Measurements from ENCODE around the gene DRAP1. TPM values are rescaled to one million over a fixed set of nuclear protein-coding genes. Genes with fewer than 3 reads are reported as not detected.

Gene DRAP1
- 116 and 118 TPM in 2 replicates for total RNA-seq

- Mint-ChIP-seq H3K27me3 (ENCODE audit: low read depth) (no peaks in the 10 kb centered on the region), H3K4me3 (ENCODE audit: low read depth) (peak within 1 kb of the TSS; percentile 88), H3K27ac (peak within 1 kb of the TSS; percentile 85), H3K4me1 (ENCODE audit: low read depth) (peaks cover 19% of the 10 kb centered on the region), H3K36me3 (ENCODE audit: low read depth) (peaks cover 40% of the 10 kb centered on the region), H3K9me3 (no peaks in the 10 kb centered on the region)
- DNase-seq (ENCODE audit: low spot score): peak; percentile 97
- intact Hi-C loops (cut with micrococcal nuclease): loop anchor here (1.0 to 2.0 kb wide), 4 partner anchors 9 to 60 kb away; partner anchors contain the start of genes FOSL1 and SART1
These were observed at the start of gene DRAP1 for GRCh38 chr11:65919141-65919572. TSS of gene DRAP1 (plus strand) at chr11:65919426. CDS start at chr11:65919502, 76 bp downstream.

- intact Hi-C loops (cut with micrococcal nuclease): no loop called here
- Mint-ChIP-seq H3K9me3 (no peaks in the 10 kb centered on the region), H3K36me3 (ENCODE audit: low read depth) (peaks cover 23% of the 10 kb centered on the region), H3K4me1 (ENCODE audit: low read depth) (peaks cover 13% of the 10 kb centered on the region), H3K27ac (no peak overlapping the region), H3K4me3 (ENCODE audit: low read depth) (no peak overlapping the region), H3K27me3 (ENCODE audit: low read depth) (no peaks in the 10 kb centered on the region)
- DNase-seq (ENCODE audit: low spot score): no peak
These were observed 49.5 kb upstream of the DRAP1 start for GRCh38 chr11:65869643-65870306.

- Mint-ChIP-seq H3K36me3 (ENCODE audit: low read depth) (peaks cover 19% of the 10 kb centered on the region), H3K4me3 (ENCODE audit: low read depth) (no peak overlapping the region), H3K4me1 (ENCODE audit: low read depth) (peaks cover 13% of the 10 kb centered on the region), H3K9me3 (no peaks in the 10 kb centered on the region), H3K27me3 (ENCODE audit: low read depth) (no peaks in the 10 kb centered on the region), H3K27ac (no peak overlapping the region)
- DNase-seq (ENCODE audit: low spot score): no peak
- intact Hi-C loops (cut with micrococcal nuclease): no loop called here
These were observed 48.9 kb upstream of the DRAP1 start for GRCh38 chr11:65870307-65870658.

- no peaks in the 10 kb centered on the region for H3K27me3 Mint-ChIP-seq (ENCODE audit: low read depth)
- H3K36me3 Mint-ChIP-seq (ENCODE audit: low read depth): peaks cover 15% of the 10 kb centered on the region
- H3K27ac Mint-ChIP-seq: no peak overlapping the region
- peaks cover 13% of the 10 kb centered on the region for H3K4me1 Mint-ChIP-seq (ENCODE audit: low read depth)
- intact Hi-C loops (cut with micrococcal nuclease): no loop called here
- no peak for DNase-seq (ENCODE audit: low spot score)
- H3K9me3 Mint-ChIP-seq: no peaks in the 10 kb centered on the region
- no peak overlapping the region for H3K4me3 Mint-ChIP-seq (ENCODE audit: low read depth)
These were observed 48.2 kb upstream of the DRAP1 start for GRCh38 chr11:65870706-65871681.

- DNase-seq (ENCODE audit: low spot score): no peak
- intact Hi-C loops (cut with micrococcal nuclease): no loop called here
- Mint-ChIP-seq H3K27ac (no peak overlapping the region), H3K27me3 (ENCODE audit: low read depth) (no peaks in the 10 kb centered on the region), H3K36me3 (ENCODE audit: low read depth) (peaks cover 15% of the 10 kb centered on the region), H3K4me3 (ENCODE audit: low read depth) (peak overlapping the region; percentile 43), H3K9me3 (no peaks in the 10 kb centered on the region), H3K4me1 (ENCODE audit: low read depth) (peaks cover 13% of the 10 kb centered on the region)
These were observed 47.2 kb upstream of the DRAP1 start for GRCh38 chr11:65871811-65872548.

- Mint-ChIP-seq H3K27ac (peak within 1 kb of the TSS; percentile 79), H3K4me3 (ENCODE audit: low read depth) (peak within 1 kb of the TSS; percentile 91), H3K4me1 (ENCODE audit: low read depth) (peaks cover 13% of the 10 kb centered on the region), H3K36me3 (ENCODE audit: low read depth) (peaks cover 7% of the 10 kb centered on the region), H3K9me3 (no peaks in the 10 kb centered on the region), H3K27me3 (ENCODE audit: low read depth) (no peaks in the 10 kb centered on the region)
- no peak for DNase-seq (ENCODE audit: low spot score)
- intact Hi-C loops (cut with micrococcal nuclease): loop anchor here (1.0 kb wide), 1 partner anchor 13 kb away; no protein-coding TSS in a partner anchor
These were observed 46.5 kb upstream of the DRAP1 start, which contains the start of gene EFEMP2 for GRCh38 chr11:65872586-65873317. TSS of gene EFEMP2 (minus strand) at chr11:65872800. CDS start at chr11:65872354, 446 bp downstream.

- H3K36me3 Mint-ChIP-seq (ENCODE audit: low read depth): no peaks in the 10 kb centered on the region
- intact Hi-C loops (cut with micrococcal nuclease): loop anchor here (1.0 kb wide), 1 partner anchor 14 kb away; no protein-coding TSS in a partner anchor
These were observed 45.7 kb upstream of the DRAP1 start for GRCh38 chr11:65873318-65874156.

GRCh38 chr11:65879617-65880016 lies 39.6 kb upstream of the DRAP1 start, which contains the start of gene CTSW:
TSS of gene CTSW (plus strand) at chr11:65879837. CDS start at chr11:65879855, 18 bp downstream.
- Mint-ChIP-seq H3K36me3 (ENCODE audit: low read depth) (peaks cover 27% of the 10 kb centered on the region), H3K4me1 (ENCODE audit: low read depth) (peaks cover 21% of the 10 kb centered on the region), H3K27me3 (ENCODE audit: low read depth) (no peaks in the 10 kb centered on the region), H3K4me3 (ENCODE audit: low read depth) (peak within 1 kb of the TSS; percentile 55), H3K9me3 (no peaks in the 10 kb centered on the region), H3K27ac (peak within 1 kb of the TSS; percentile 82)
- no peak for DNase-seq (ENCODE audit: low spot score)
- intact Hi-C loops (cut with micrococcal nuclease): no loop called here

More at GRCh38 chr11:65873318-65874156, 45.7 kb upstream of the DRAP1 start:
- Mint-ChIP-seq H3K9me3 (no peaks in the 10 kb centered on the region), H3K27ac (peak overlapping the region; percentile 79), H3K27me3 (ENCODE audit: low read depth) (no peaks in the 10 kb centered on the region), H3K4me1 (ENCODE audit: low read depth) (peaks cover 13% of the 10 kb centered on the region), H3K4me3 (ENCODE audit: low read depth) (peak overlapping the region; percentile 91)
- DNase-seq (ENCODE audit: low spot score): peak; percentile 95

- H3K27ac Mint-ChIP-seq: no peak overlapping the region
- peak overlapping the region; percentile 42 for H3K4me3 Mint-ChIP-seq (ENCODE audit: low read depth)
- no peaks in the 10 kb centered on the region for H3K9me3 Mint-ChIP-seq
- no peaks in the 10 kb centered on the region for H3K27me3 Mint-ChIP-seq (ENCODE audit: low read depth)
- no peak for DNase-seq (ENCODE audit: low spot score)
- H3K36me3 Mint-ChIP-seq (ENCODE audit: low read depth): peaks cover 31% of the 10 kb centered on the region
- peaks cover 23% of the 10 kb centered on the region for H3K4me1 Mint-ChIP-seq (ENCODE audit: low read depth)
- intact Hi-C loops (cut with micrococcal nuclease): no loop called here
These were observed 39.2 kb upstream of the DRAP1 start for GRCh38 chr11:65880027-65880426.

- Mint-ChIP-seq H3K36me3 (ENCODE audit: low read depth) (peaks cover 36% of the 10 kb centered on the region), H3K9me3 (no peaks in the 10 kb centered on the region), H3K27ac (peak overlapping the region; percentile 82), H3K4me3 (ENCODE audit: low read depth) (peak overlapping the region; percentile 45), H3K4me1 (ENCODE audit: low read depth) (peaks cover 23% of the 10 kb centered on the region), H3K27me3 (ENCODE audit: low read depth) (no peaks in the 10 kb centered on the region)
- DNase-seq (ENCODE audit: low spot score): no peak
- intact Hi-C loops (cut with micrococcal nuclease): no loop called here
These were observed 38.3 kb upstream of the DRAP1 start for GRCh38 chr11:65880844-65881421.

Measured in activated T-helper 2 cell treated with anti-CD3 and anti-CD28 coated beads, Interferon-gamma antibody, Interleukin-2, Interleukin-4, amounts not matched to agents 10 μg/mL and 5 μg/mL and 100 μg/mL, durations not matched to agents 14 hours and 24 hours and 36 hours (primary cell).